HCT116 (cell line): ENCODE data around the gene CALD1.

Source experiments
- EZH2 ChIP-seq: fragments of 200-600 bp; sonication (generic); IDR thresholded peaks from 2 replicates; pipeline ENCODE4 v1.6.1; 2017; ENCODE audit warnings: antibody characterized with exemption, mixed run types
- POLR2A ChIP-seq: IDR thresholded peaks from 2 replicates; pipeline ENCODE4 v1.7.0; 2011; ENCODE audit warnings: borderline replicate concordance; ENCODE audit not compliant: insufficient read depth, insufficient read length; ENCODE audit errors: extremely low read depth
- TCF7L2 ChIP-seq: IDR thresholded peaks from 2 replicates; pipeline ENCODE4 v1.7.0; 2011; ENCODE audit warnings: borderline replicate concordance, inconsistent platforms; ENCODE audit not compliant: insufficient read depth, insufficient read length; ENCODE audit errors: extremely low read depth
- YY1 ChIP-seq: IDR thresholded peaks from 2 replicates; pipeline ENCODE4 v1.6.1; 2011; ENCODE audit warnings: low read length, low read depth, moderate library complexity, mild to moderate bottlenecking; ENCODE audit not compliant: insufficient replicate concordance; ENCODE audit errors: extremely low read depth
- TF ChIP-seq, protein P1 (sequence below), 3 experiments: fragments of 200-600 bp in 1 of 3; sonication (generic) in 1 of 3; IDR thresholded peaks in 2 of 3; conservative IDR thresholded peaks in 1 of 3; 2 replicates each; pipeline ENCODE4 v1.5.1; 2012 to 2017; ENCODE audit warnings: low read depth in 2 of 3, low read length in 2 of 3, antibody characterized with exemption in 1 of 3, borderline replicate concordance in 1 of 3, control low read depth in 1 of 3, mild to moderate bottlenecking in 1 of 3, mixed read lengths in 1 of 3, mixed run types in 1 of 3, moderate library complexity in 1 of 3; ENCODE audit not compliant: insufficient read depth in 1 of 3

DNA sequence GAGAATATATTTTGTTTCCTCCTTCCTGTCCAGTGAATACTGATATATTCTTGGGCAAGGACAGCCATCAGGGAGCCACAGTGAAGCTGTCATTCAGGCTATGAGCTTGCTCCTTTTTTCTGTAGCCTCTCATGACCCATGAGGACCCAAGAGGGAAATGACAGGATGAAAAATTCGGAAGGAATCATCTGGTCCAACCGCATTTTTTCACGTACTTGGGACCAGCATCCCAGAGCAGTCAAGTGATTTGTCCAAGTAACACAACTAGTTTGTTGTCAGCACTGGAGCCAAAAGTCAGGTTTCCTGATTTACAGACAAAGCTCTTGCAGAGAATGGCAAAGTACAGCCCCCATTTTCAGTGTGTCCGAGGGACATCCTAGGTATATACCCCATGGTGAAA lies 159.7 kb downstream of the CALD1 start:
- TF ChIP-seq, protein P1, sequence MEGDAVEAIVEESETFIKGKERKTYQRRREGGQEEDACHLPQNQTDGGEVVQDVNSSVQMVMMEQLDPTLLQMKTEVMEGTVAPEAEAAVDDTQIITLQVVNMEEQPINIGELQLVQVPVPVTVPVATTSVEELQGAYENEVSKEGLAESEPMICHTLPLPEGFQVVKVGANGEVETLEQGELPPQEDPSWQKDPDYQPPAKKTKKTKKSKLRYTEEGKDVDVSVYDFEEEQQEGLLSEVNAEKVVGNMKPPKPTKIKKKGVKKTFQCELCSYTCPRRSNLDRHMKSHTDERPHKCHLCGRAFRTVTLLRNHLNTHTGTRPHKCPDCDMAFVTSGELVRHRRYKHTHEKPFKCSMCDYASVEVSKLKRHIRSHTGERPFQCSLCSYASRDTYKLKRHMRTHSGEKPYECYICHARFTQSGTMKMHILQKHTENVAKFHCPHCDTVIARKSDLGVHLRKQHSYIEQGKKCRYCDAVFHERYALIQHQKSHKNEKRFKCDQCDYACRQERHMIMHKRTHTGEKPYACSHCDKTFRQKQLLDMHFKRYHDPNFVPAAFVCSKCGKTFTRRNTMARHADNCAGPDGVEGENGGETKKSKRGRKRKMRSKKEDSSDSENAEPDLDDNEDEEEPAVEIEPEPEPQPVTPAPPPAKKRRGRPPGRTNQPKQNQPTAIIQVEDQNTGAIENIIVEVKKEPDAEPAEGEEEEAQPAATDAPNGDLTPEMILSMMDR (IDR thresholded peaks at IDR 0.05 in 2 of 3, conservative IDR thresholded peaks at IDR 0.05 in 1 of 3; ENCODE audit: borderline replicate concordance in 1 of 3, insufficient read depth in 1 of 3, low read depth in 2 of 3, low read length in 2 of 3) = no peak
- TF ChIP-seq EZH2 = no peak
- no peak for TF ChIP-seq TCF7L2
- no peak for TF ChIP-seq YY1
- no peak for TF ChIP-seq POLR2A
